Liver (tissue), 9 donors: ENCODE data around the gene ADGRD1. TPM values are rescaled to one million over a fixed set of nuclear protein-coding genes. Genes with fewer than 3 reads are reported as not detected.

ENCODE experiments used
- DNase-seq: peaks from one replicate; pipeline ENCODE4 v3.0.0-alpha.2; 2017; ENCODE audit warnings: low spot score
- H3K27ac ChIP-seq, 2 donors: one replicate each; pipeline ENCODE4 v1.7.0; 2013; ENCODE audit warnings: inconsistent platforms in 2 of 2, low read length in 2 of 2, control low read depth in 1 of 2, low read depth in 1 of 2, mild to moderate bottlenecking in 1 of 2
- H3K27me3 ChIP-seq, 4 donors: one replicate each; pipeline versions ENCODE4 v1.6.1 to v1.7.0; 2013; ENCODE audit warnings: low read length in 3 of 4, inconsistent platforms in 1 of 4, mild to moderate bottlenecking in 1 of 4, moderate library complexity in 1 of 4; ENCODE audit not compliant: control insufficient read depth in 4 of 4, insufficient read depth in 4 of 4
- H3K36me3 ChIP-seq, 4 donors: one replicate each; pipeline versions ENCODE4 v1.6.1 to v1.7.0; 2013; ENCODE audit warnings: low read length in 3 of 4, mild to moderate bottlenecking in 3 of 4, low read depth in 1 of 4, moderate library complexity in 1 of 4; ENCODE audit not compliant: control insufficient read depth in 4 of 4, insufficient read depth in 3 of 4
- H3K4me1 ChIP-seq, 4 donors: one replicate each; pipeline versions ENCODE4 v1.6.1 to v1.7.0; 2013; ENCODE audit warnings: low read length in 3 of 4, mild to moderate bottlenecking in 3 of 4, moderate library complexity in 1 of 4; ENCODE audit not compliant: control insufficient read depth in 4 of 4, insufficient read depth in 4 of 4
- H3K4me3 ChIP-seq, 3 donors: one replicate each; pipeline versions ENCODE4 v1.6.1 to v1.7.0; 2013; ENCODE audit warnings: low read length in 3 of 3, control low read depth in 1 of 3, low read depth in 1 of 3, mild to moderate bottlenecking in 1 of 3
- H3K9ac ChIP-seq, 2 donors: one replicate each; pipeline ENCODE4 v1.7.0; 2013; ENCODE audit warnings: low read length in 2 of 2, mild to moderate bottlenecking in 2 of 2, moderate library complexity in 2 of 2, control low read depth in 1 of 2, low read depth in 1 of 2
- H3K9me3 ChIP-seq, 4 donors: one replicate each; pipeline versions ENCODE4 v1.6.1 to v1.7.0; 2013; ENCODE audit warnings: low read length in 3 of 4; ENCODE audit not compliant: control insufficient read depth in 4 of 4
- ATF3 ChIP-seq: IDR thresholded peaks from 2 replicates; pipeline ENCODE4 v1.6.1; 2016; ENCODE audit warnings: antibody characterized with exemption
- FOXA1 ChIP-seq: IDR thresholded peaks from 2 replicates; pipeline ENCODE4 v1.6.1; 2016; ENCODE audit warnings: antibody characterized with exemption
- HNF4A ChIP-seq, 2 donors: conservative IDR thresholded peaks; 2 replicates each; pipeline ENCODE4 v1.6.1; 2016; ENCODE audit warnings: antibody characterized with exemption in 2 of 2, mild to moderate bottlenecking in 2 of 2
- NR2F2 ChIP-seq: IDR thresholded peaks from 2 replicates; pipeline ENCODE4 v1.6.1; 2016; ENCODE audit warnings: antibody characterized with exemption
- REST ChIP-seq: IDR thresholded peaks from 2 replicates; pipeline ENCODE4 v1.6.1; 2016; ENCODE audit warnings: antibody characterized with exemption, mild to moderate bottlenecking
- RXRA ChIP-seq, 2 donors: IDR thresholded peaks; 2 replicates each; pipeline ENCODE4 v1.6.1; 2017 to 2018; ENCODE audit warnings: antibody characterized with exemption in 2 of 2, mild to moderate bottlenecking in 1 of 2
- SP1 ChIP-seq: IDR thresholded peaks from 2 replicates; pipeline ENCODE4 v1.6.1; 2018; ENCODE audit warnings: antibody characterized with exemption, mild to moderate bottlenecking
- WGBS: extraction: QIAGEN DNeasy Blood & Tissue Kit; methylation state at CpG from one replicate; pipeline ENCODE4 v1.1.7; 2013; 5-methylcytosine and 5-hydroxymethylcytosine counted together
- polyA plus RNA-seq, 2 donors: library from polyadenylated mRNA; stranded (reverse) in 1 of 2; unstranded in 1 of 2; fragments of 200-250 nt in 1 of 2; fragments of >200 nt in 1 of 2; fragmentation: Nextera tagmentation in 1 of 2; extraction: Ambion mirVana in 1 of 2; gene quantifications; one replicate each; pipeline versions ENCODE4 v1.2.1 to v1.2.3, GENCODE V29; 2013 to 2015
- total RNA-seq, 2 donors: library from RNA; depleted of rRNA; stranded (reverse); fragments of >200 nt; gene quantifications; one replicate each; pipeline ENCODE4 v1.2.3, GENCODE V29; 2014
- TF ChIP-seq, protein P1 (sequence below): fragments of 150-350 bp; IDR thresholded peaks from 2 replicates; pipeline ENCODE4 v1.5.1; 2017; ENCODE audit warnings: improper control_type of control experiment, low read depth, low read length; ENCODE audit not compliant: missing input control
- donor health status: healthy.
- donor health status: healthy.
- donor health status: healthy.
- donor health status: healthy.
- donor health status: healthy.

ADGRD1 gene
- total and polyA plus RNA-seq, 4 donors, result 2.7 to 7.1 (median 4.6) TPM

- Histone ChIP-seq H3K4me3 (no peak overlapping the region), H3K27ac (no peak overlapping the region), H3K4me1 (no peaks in the 10 kb centered on the region), H3K9me3 (no peaks in the 10 kb centered on the region), H3K9ac (no peak overlapping the region), H3K27me3 (no peaks in the 10 kb centered on the region), H3K36me3 (no peaks in the 10 kb centered on the region)
- WGBS, result 88% methylated on average over 20 of the region's 20 CpGs
- DNase-seq, result no peak
- TF ChIP-seq NR2F2, result no peak
- TF ChIP-seq REST, result no peak
- TF ChIP-seq ATF3, result no peak
- no peak for TF ChIP-seq FOXA1
- TF ChIP-seq RXRA (IDR thresholded peaks at IDR 0.05), result no peak
- TF ChIP-seq, protein P1, sequence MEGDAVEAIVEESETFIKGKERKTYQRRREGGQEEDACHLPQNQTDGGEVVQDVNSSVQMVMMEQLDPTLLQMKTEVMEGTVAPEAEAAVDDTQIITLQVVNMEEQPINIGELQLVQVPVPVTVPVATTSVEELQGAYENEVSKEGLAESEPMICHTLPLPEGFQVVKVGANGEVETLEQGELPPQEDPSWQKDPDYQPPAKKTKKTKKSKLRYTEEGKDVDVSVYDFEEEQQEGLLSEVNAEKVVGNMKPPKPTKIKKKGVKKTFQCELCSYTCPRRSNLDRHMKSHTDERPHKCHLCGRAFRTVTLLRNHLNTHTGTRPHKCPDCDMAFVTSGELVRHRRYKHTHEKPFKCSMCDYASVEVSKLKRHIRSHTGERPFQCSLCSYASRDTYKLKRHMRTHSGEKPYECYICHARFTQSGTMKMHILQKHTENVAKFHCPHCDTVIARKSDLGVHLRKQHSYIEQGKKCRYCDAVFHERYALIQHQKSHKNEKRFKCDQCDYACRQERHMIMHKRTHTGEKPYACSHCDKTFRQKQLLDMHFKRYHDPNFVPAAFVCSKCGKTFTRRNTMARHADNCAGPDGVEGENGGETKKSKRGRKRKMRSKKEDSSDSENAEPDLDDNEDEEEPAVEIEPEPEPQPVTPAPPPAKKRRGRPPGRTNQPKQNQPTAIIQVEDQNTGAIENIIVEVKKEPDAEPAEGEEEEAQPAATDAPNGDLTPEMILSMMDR, result no peak
These were observed 74.3 kb downstream of the ADGRD1 start for GRCh38 chr12:131027876-131028586.

GRCh38 chr12:131028587-131029338 lies 75.1 kb downstream of the ADGRD1 start:
- no peak overlapping the region for H3K27ac ChIP-seq
- H3K9me3 ChIP-seq, result no peaks in the 10 kb centered on the region
- H3K36me3 ChIP-seq, result no peaks in the 10 kb centered on the region
- TF ChIP-seq REST, result no peak
- TF ChIP-seq HNF4A (conservative IDR thresholded peaks at IDR 0.05), result peak; percentile 33 to 61
- peak; percentile 49 for TF ChIP-seq SP1
- no peak overlapping the region for H3K4me3 ChIP-seq
- H3K9ac ChIP-seq, result no peak overlapping the region
- no peaks in the 10 kb centered on the region for H3K27me3 ChIP-seq
- H3K4me1 ChIP-seq, result no peaks in the 10 kb centered on the region
- 83% methylated on average over 29 of the region's 29 CpGs for WGBS
- DNase-seq, result no peak
